PC-9 (cell line): ENCODE measurements around the gene CPN1. TPM values are rescaled to one million over a fixed set of nuclear protein-coding genes. Genes with fewer than 3 reads are reported as not detected.

Experiments
- BruUV-seq: library from RNA; stranded (reverse); fragments of 400-500 nt; replicated peaks from 2 replicates; lab custom pipeline; 2021; lab: Mats Ljungman, UMichigan
- CTCF ChIA-PET: fragments of 300-600 bp; sonication (Branson Sonifier 250); formaldehyde crosslinking; loops from one replicate; lab custom pipeline; 2022; ENCODE audit warnings: antibody characterized with exemption; lab: Charles Lee
- POLR2A ChIA-PET: fragments of 300-600 bp; sonication (Branson Sonifier 250); formaldehyde crosslinking; loops from one replicate; lab custom pipeline; 2022; ENCODE audit warnings: antibody characterized with exemption; ENCODE audit not compliant: unreplicated experiment; lab: Charles Lee
- DNase-seq, 2 experiments: peaks; one replicate each; pipeline versions ENCODE4 v3.0.0 to v3.0.0-alpha.2; 2015 to 2022; ENCODE audit warnings: mixed read lengths in 1 of 2
- H2AFZ ChIP-seq: fragments of 200-600 bp; sonication (generic); 2 replicates; pipeline ENCODE4 v1.8.1; 2017; ENCODE audit warnings: antibody characterized with exemption
- H3F3A ChIP-seq: fragments of 200-600 bp; sonication (generic); 2 replicates; pipeline ENCODE4 v1.8.1; 2017; ENCODE audit warnings: antibody characterized with exemption, mild to moderate bottlenecking, low read depth; ENCODE audit not compliant: insufficient read depth
- H3K27ac ChIP-seq: fragments of 200-600 bp; sonication (generic); 2 replicates; pipeline ENCODE4 v1.6.1; 2016; ENCODE audit warnings: mixed run types
- H3K27me3 ChIP-seq: fragments of 200-600 bp; sonication (generic); 2 replicates; pipeline ENCODE4 v1.6.1; 2016; ENCODE audit warnings: low read depth, mixed run types; ENCODE audit not compliant: insufficient read depth
- H3K36me3 ChIP-seq: fragments of 200-600 bp; sonication (generic); 2 replicates; pipeline ENCODE4 v1.6.1; 2016; ENCODE audit warnings: low read depth, mixed run types
- H3K4me1 ChIP-seq: fragments of 200-600 bp; sonication (generic); replicated peaks from 2 replicates; pipeline ENCODE4 v1.6.1; 2016; ENCODE audit warnings: mixed run types; ENCODE audit not compliant: insufficient read depth
- H3K4me2 ChIP-seq: fragments of 200-600 bp; sonication (generic); 2 replicates; pipeline ENCODE4 v1.6.1; 2017; ENCODE audit warnings: mixed run types
- H3K4me3 ChIP-seq: fragments of 200-600 bp; sonication (generic); 2 replicates; pipeline ENCODE4 v1.6.1; 2016; ENCODE audit warnings: mixed run types
- H3K79me2 ChIP-seq: fragments of 200-600 bp; sonication (generic); 2 replicates; pipeline ENCODE4 v1.6.1; 2017; ENCODE audit warnings: low read depth, mixed run types
- H3K9me2 ChIP-seq: fragments of 200-600 bp; sonication (generic); 2 replicates; pipeline ENCODE4 v1.8.1; 2017; ENCODE audit warnings: mild to moderate bottlenecking; ENCODE audit not compliant: insufficient read depth
- H3K9me3 ChIP-seq: fragments of 200-600 bp; sonication (generic); 2 replicates; pipeline ENCODE4 v1.8.1; 2016; ENCODE audit warnings: low read depth; ENCODE audit not compliant: insufficient read depth
- H4K20me1 ChIP-seq: fragments of 200-600 bp; sonication (generic); 2 replicates; pipeline ENCODE4 v1.8.1; 2017; ENCODE audit not compliant: insufficient read depth
- EZH2 ChIP-seq: fragments of 200-600 bp; sonication (generic); IDR thresholded peaks from 2 replicates; pipeline ENCODE4 v1.8.0; 2017; ENCODE audit warnings: antibody characterized with exemption, low read depth
- intact Hi-C: fragments of 100-400 bp; cut with micrococcal nuclease; formaldehyde crosslinking; loops from one replicate; pipeline ENCODE4 v1.10.0; 2022; ENCODE audit not compliant: unreplicated experiment
- total RNA-seq: library from RNA; stranded (reverse); gene quantifications from 2 replicates; pipeline ENCODE4 v1.2.3, GENCODE V29; 2021
- TF ChIP-seq, protein P1 (sequence below): fragments of 200-600 bp; sonication (generic); conservative IDR thresholded peaks from 2 replicates; pipeline ENCODE4 v1.6.1; 2017; ENCODE audit warnings: mixed run types, antibody characterized with exemption, mild to moderate bottlenecking, moderate library complexity

CPN1 gene
- total RNA-seq, 1 experiment from 2014 or later = not detected

- no peak overlapping the region for H3K4me3 ChIP-seq
These were observed 14.2 kb downstream of the CPN1 start for GRCh38 chr10:100067466-100067865.

DNA sequence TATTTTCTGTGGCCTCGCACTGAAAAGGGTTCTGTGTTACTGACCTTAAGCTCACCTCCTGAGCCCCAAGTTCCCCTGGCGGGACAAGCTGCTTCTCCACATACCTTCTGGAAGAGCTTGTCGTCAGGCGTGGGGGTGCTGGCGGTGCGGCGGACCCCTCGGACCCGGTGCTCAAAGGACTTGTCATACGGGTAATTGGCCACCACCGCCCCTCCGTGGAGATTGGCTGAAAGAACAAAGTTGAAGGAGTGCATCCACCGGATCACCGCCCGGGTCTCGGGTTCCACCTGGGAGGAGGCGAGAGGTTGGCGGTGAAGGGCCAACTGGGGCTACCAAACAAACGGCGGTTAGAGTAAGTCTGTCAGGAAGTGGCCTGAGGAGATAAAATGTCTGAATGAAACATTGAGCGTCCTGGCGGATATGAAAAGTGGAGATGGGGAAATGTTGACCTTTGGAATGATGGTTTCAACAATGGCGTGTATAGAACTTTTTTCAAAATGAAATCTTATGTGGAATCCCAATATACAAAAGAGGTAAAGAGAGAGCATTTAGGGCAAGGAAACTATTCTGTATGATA is 16.5 kb downstream of the CPN1 start:
- Histone ChIP-seq H3K4me2 (no peak overlapping the region), H3F3A (no peaks in the 10 kb centered on the region), H3K9me3 (no peaks in the 10 kb centered on the region), H2AFZ (no peak overlapping the region), H3K36me3 (no peaks in the 10 kb centered on the region), H4K20me1 (no peaks in the 10 kb centered on the region), H3K27ac (no peak overlapping the region), H3K27me3 (no peaks in the 10 kb centered on the region), H3K4me3 (no peak overlapping the region), H3K9me2 (no peaks in the 10 kb centered on the region), H3K4me1 (no peaks in the 10 kb centered on the region), H3K79me2 (no peaks in the 10 kb centered on the region)
- POLR2A ChIA-PET = no interaction called here
- intact Hi-C loops = no loop called here
- no TSS peak for BruUV-seq
- DNase-seq = no peak
- TF ChIP-seq EZH2 = no peak
- TF ChIP-seq, protein P1, sequence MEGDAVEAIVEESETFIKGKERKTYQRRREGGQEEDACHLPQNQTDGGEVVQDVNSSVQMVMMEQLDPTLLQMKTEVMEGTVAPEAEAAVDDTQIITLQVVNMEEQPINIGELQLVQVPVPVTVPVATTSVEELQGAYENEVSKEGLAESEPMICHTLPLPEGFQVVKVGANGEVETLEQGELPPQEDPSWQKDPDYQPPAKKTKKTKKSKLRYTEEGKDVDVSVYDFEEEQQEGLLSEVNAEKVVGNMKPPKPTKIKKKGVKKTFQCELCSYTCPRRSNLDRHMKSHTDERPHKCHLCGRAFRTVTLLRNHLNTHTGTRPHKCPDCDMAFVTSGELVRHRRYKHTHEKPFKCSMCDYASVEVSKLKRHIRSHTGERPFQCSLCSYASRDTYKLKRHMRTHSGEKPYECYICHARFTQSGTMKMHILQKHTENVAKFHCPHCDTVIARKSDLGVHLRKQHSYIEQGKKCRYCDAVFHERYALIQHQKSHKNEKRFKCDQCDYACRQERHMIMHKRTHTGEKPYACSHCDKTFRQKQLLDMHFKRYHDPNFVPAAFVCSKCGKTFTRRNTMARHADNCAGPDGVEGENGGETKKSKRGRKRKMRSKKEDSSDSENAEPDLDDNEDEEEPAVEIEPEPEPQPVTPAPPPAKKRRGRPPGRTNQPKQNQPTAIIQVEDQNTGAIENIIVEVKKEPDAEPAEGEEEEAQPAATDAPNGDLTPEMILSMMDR = no peak
- CTCF ChIA-PET = no interaction called here

More at GRCh38 chr10:100067466-100067865, 14.2 kb downstream of the CPN1 start:
- BruUV-seq = no TSS peak
- CTCF ChIA-PET = no interaction called here
- intact Hi-C loops = no loop called here
- Histone ChIP-seq H4K20me1 (no peaks in the 10 kb centered on the region), H3F3A (no peaks in the 10 kb centered on the region), H3K9me2 (no peaks in the 10 kb centered on the region), H3K4me1 (no peaks in the 10 kb centered on the region), H3K9me3 (no peaks in the 10 kb centered on the region), H3K27ac (no peak overlapping the region), H3K27me3 (no peaks in the 10 kb centered on the region), H2AFZ (no peak overlapping the region), H3K79me2 (no peaks in the 10 kb centered on the region), H3K4me2 (no peak overlapping the region), H3K36me3 (no peaks in the 10 kb centered on the region)
- DNase-seq = no peak
- POLR2A ChIA-PET = no interaction called here
- no peak for TF ChIP-seq EZH2
- TF ChIP-seq, protein P1 = no peak

GRCh38 chr10:100061401-100061800 is 20.3 kb downstream of the CPN1 start:
- BruUV-seq = no TSS peak
- H2AFZ ChIP-seq = no peak overlapping the region
- no peak overlapping the region for H3K4me3 ChIP-seq
- H3K4me1 ChIP-seq = no peaks in the 10 kb centered on the region
- no peaks in the 10 kb centered on the region for H3F3A ChIP-seq
- H3K27me3 ChIP-seq = no peaks in the 10 kb centered on the region
- H3K9me2 ChIP-seq = no peaks in the 10 kb centered on the region
- no peaks in the 10 kb centered on the region for H3K79me2 ChIP-seq
- no peaks in the 10 kb centered on the region for H4K20me1 ChIP-seq
- no peak for DNase-seq
- POLR2A ChIA-PET = no interaction called here
- no peak overlapping the region for H3K27ac ChIP-seq
- H3K9me3 ChIP-seq = no peaks in the 10 kb centered on the region
- no peaks in the 10 kb centered on the region for H3K36me3 ChIP-seq
- H3K4me2 ChIP-seq = no peak overlapping the region
- intact Hi-C loops = no loop called here
- CTCF ChIA-PET = no interaction called here
- TF ChIP-seq EZH2 = no peak
- TF ChIP-seq, protein P1 = no peak
